Choroid plexus epithelial cell (primary cell): ENCODE results near the gene DPH7.
"Not testable (repeated sequence)": the region's sequence is repeated elsewhere in the genome, so short reads cannot be mapped to it uniquely, and the experiment has no call there.

ENCODE experiments used
- DNase-seq: peaks from one replicate; pipeline ENCODE4 v3.0.0-alpha.2; 2010; ENCODE audit warnings: low read depth
- H3K4me3 ChIP-seq: 2 replicates; pipeline ENCODE4 v1.5.1; 2011; ENCODE audit warnings: low read depth, mild to moderate bottlenecking, control low read depth, low read length, moderate library complexity
- TF ChIP-seq, protein P1 (sequence below): conservative IDR thresholded peaks from 2 replicates; pipeline ENCODE4 v1.5.1; 2011; ENCODE audit warnings: low read depth, mild to moderate bottlenecking, control low read depth, inconsistent platforms, low read length, moderate library complexity

Gene DPH7

GRCh38 chr9:137514691-137515337 lies 63.9 kb downstream of the DPH7 start:
- no peak overlapping the region for H3K4me3 ChIP-seq
- TF ChIP-seq, protein P1, sequence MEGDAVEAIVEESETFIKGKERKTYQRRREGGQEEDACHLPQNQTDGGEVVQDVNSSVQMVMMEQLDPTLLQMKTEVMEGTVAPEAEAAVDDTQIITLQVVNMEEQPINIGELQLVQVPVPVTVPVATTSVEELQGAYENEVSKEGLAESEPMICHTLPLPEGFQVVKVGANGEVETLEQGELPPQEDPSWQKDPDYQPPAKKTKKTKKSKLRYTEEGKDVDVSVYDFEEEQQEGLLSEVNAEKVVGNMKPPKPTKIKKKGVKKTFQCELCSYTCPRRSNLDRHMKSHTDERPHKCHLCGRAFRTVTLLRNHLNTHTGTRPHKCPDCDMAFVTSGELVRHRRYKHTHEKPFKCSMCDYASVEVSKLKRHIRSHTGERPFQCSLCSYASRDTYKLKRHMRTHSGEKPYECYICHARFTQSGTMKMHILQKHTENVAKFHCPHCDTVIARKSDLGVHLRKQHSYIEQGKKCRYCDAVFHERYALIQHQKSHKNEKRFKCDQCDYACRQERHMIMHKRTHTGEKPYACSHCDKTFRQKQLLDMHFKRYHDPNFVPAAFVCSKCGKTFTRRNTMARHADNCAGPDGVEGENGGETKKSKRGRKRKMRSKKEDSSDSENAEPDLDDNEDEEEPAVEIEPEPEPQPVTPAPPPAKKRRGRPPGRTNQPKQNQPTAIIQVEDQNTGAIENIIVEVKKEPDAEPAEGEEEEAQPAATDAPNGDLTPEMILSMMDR: no peak
- no peak for DNase-seq

GRCh38 chr9:137513801-137514570 lies 64.7 kb downstream of the DPH7 start:
- not testable (repeated sequence) for H3K4me3 ChIP-seq, DNase-seq

DNA sequence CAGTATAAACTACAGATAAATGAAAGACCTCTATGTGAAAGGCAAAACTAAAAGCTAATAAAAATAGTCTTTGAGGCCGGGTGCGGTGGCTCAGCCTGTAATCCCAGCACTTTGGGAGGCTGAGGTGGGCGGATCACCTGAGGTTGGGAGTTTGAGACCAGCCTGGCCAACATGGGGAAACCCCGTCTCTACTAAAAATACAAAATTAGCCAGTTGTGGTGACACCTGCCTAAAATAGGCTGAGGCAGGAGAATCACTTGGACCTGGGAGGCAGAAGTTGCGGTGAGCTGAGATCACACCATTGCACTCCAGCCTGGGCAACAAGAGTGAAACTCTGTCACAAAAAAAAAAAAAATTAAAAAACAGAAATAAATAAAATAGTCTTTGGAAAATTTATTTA lies 65.6 kb downstream of the DPH7 start:
- not testable (repeated sequence) for H3K4me3 ChIP-seq, DNase-seq

DNA sequence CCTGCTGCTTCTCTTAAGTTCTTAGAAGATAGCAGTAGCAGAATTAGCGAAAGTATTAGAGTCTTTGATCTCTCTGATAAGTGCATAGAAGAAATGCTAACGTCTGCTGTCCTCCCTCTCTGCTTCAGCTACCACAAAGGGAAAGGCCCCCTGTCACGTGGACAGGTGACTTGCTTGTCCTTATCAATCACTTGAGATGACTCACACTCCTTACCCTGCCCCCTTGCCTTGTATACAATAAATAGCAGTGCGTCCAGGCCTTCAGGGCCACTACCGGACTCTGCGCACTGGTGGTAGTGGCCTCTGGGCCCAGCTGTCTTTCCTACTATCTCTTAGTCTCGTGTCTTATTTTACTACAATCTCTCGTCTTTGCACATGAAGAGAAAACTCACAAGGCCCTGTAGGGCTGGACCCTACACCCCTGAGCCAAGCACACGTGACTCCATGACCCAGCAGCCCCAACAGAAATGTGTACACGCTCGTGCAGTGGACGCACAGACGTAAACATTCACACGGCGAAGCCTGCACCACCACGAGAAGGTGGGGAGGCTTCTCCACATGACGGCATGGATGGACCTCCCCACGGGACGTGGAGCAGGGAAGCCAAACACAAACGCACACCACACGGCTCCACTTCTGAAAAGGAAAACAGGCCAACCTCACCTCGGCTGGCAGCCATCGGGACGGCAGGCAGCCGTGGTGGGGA lies 66.8 kb downstream of the DPH7 start:
- TF ChIP-seq, protein P1: no peak
- no peak for DNase-seq
- no peak overlapping the region for H3K4me3 ChIP-seq

DNA sequence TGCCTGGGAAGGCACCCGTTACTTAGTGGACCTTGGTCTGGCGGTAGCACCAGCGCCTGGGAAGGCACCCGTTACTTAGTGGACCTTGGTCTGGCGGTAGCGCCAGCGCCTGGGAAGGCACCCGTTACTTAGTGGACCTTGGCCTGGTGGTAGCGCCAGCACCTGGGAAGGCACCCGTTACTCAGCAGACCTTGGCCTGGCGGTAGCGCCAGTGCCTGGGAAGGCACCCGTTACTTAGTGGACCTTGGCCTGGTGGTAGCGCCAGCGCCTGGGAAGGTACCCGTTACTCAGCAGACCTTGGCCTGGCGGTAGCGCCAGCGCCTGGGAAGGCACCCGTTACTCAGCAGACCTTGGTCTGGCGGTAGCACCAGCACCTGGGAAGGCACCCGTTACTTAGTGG lies 67.6 kb downstream of the DPH7 start:
- not testable (repeated sequence) for DNase-seq, H3K4me3 ChIP-seq

- DNase-seq: no peak
- H3K4me3 ChIP-seq: no peak overlapping the region
- TF ChIP-seq, protein P1: no peak
Measured at GRCh38 chr9:137509198-137509597, 69.5 kb downstream of the DPH7 start.

DNA sequence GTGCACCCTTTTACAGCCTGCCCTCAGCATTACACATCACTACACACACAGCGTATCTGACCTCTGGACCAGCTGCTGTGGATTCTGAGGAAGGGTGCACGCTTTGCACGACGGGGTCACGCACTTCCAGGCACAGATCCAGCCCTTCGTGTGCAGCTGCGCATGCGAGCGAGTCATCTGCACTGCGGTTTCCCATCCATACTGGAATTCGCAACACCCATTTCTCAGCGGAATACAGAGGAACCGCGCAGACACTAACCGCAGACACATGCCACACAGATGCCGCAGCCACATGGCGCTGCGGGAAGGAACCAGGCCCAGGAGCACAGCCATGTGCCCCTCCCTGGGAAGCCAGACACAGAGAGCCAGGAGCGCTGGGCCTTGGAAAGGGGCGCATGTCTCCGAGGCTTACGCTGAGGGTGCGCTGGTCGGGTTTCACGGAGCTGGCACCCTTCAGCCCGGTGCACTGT lies 72.0 kb downstream of the DPH7 start:
- DNase-seq: no peak
- no peak overlapping the region for H3K4me3 ChIP-seq
- TF ChIP-seq, protein P1: no peak

- TF ChIP-seq, protein P1: no peak
- DNase-seq: no peak
- H3K4me3 ChIP-seq: no peak overlapping the region
Measured at GRCh38 chr9:137506274-137506673, 72.5 kb downstream of the DPH7 start.
